H9 (cell line): Measurements from ENCODE around the gene MEF2A. TPM values are rescaled to one million over a fixed set of nuclear protein-coding genes. Genes with fewer than 3 reads are reported as not detected.

Source experiments
- DNase-seq: peaks from one replicate; pipeline ENCODE4 v3.0.0-alpha.2; 2017
- H2AFZ ChIP-seq: one replicate; pipeline ENCODE4 v1.6.1; 2013; ENCODE audit warnings: mild to moderate bottlenecking, low read length, control low read depth, moderate library complexity
- H2AK5ac ChIP-seq: 2 replicates; pipeline ENCODE4 v1.6.1; 2013; ENCODE audit warnings: low read length, control low read depth, mixed read lengths; ENCODE audit not compliant: insufficient read length
- H2BK120ac ChIP-seq: one replicate; pipeline ENCODE4 v1.6.1; 2013; ENCODE audit warnings: low read depth, mild to moderate bottlenecking, low read length, control low read depth, inconsistent platforms; ENCODE audit not compliant: poor library complexity, severe bottlenecking
- H2BK12ac ChIP-seq: 2 replicates; pipeline ENCODE4 v1.6.1; 2013; ENCODE audit warnings: low read length, control low read depth, mixed read lengths, low read depth; ENCODE audit not compliant: insufficient read length
- H2BK15ac ChIP-seq: 2 replicates; pipeline ENCODE4 v1.6.1; 2013; ENCODE audit warnings: low read depth, low read length, control low read depth
- H2BK20ac ChIP-seq: one replicate; pipeline ENCODE4 v1.6.1; 2013; ENCODE audit warnings: low read depth, mild to moderate bottlenecking, low read length, control low read depth, inconsistent platforms; ENCODE audit not compliant: poor library complexity, severe bottlenecking
- H2BK5ac ChIP-seq: 2 replicates; pipeline ENCODE4 v1.6.1; 2013; ENCODE audit warnings: low read length, control low read depth, mixed read lengths; ENCODE audit not compliant: insufficient read length
- H3K14ac ChIP-seq: 2 replicates; pipeline ENCODE4 v1.6.1; 2013; ENCODE audit warnings: low read length, control low read depth; ENCODE audit not compliant: insufficient read depth
- H3K18ac ChIP-seq: 2 replicates; pipeline ENCODE4 v1.6.1; 2013; ENCODE audit warnings: low read depth, mild to moderate bottlenecking, mixed read lengths, low read length, control low read depth; ENCODE audit not compliant: insufficient read length
- H3K23ac ChIP-seq: 2 replicates; pipeline ENCODE4 v1.6.1; 2013; ENCODE audit warnings: low read length, control low read depth, mixed read lengths, low read depth; ENCODE audit not compliant: insufficient read length
- H3K23me2 ChIP-seq: 2 replicates; pipeline ENCODE4 v1.6.1; 2013; ENCODE audit warnings: low read depth, mild to moderate bottlenecking, mixed read lengths, low read length, control low read depth; ENCODE audit not compliant: insufficient read length, poor library complexity, severe bottlenecking
- H3K27ac ChIP-seq: 2 replicates; pipeline ENCODE4 v1.5.1; 2013; ENCODE audit warnings: low read length, control low read depth, mixed read lengths, low read depth; ENCODE audit not compliant: insufficient read length
- H3K27me3 ChIP-seq: 2 replicates; pipeline ENCODE4 v1.6.1; 2013; ENCODE audit warnings: low read length, control low read depth, inconsistent platforms; ENCODE audit not compliant: insufficient read depth
- H3K4ac ChIP-seq: 2 replicates; pipeline ENCODE4 v1.6.1; 2013; ENCODE audit warnings: low read depth, mild to moderate bottlenecking, control low read depth, inconsistent platforms, low read length, moderate library complexity
- H3K4me1 ChIP-seq: 2 replicates; pipeline ENCODE4 v1.6.1; 2013; ENCODE audit warnings: low read length, control low read depth, inconsistent platforms; ENCODE audit not compliant: insufficient read depth
- H3K4me2 ChIP-seq: 2 replicates; pipeline ENCODE4 v1.6.1; 2013; ENCODE audit warnings: low read length, control low read depth, mixed read lengths; ENCODE audit not compliant: insufficient read length, insufficient read depth
- H3K56ac ChIP-seq: 2 replicates; pipeline ENCODE4 v1.6.1; 2013; ENCODE audit warnings: low read depth, mild to moderate bottlenecking, mixed read lengths, low read length, control low read depth; ENCODE audit not compliant: insufficient read length
- H3K79me1 ChIP-seq: 2 replicates; pipeline ENCODE4 v1.6.1; 2013; ENCODE audit warnings: low read depth, mild to moderate bottlenecking, moderate library complexity, low read length, control low read depth, inconsistent platforms; ENCODE audit not compliant: insufficient read depth, poor library complexity, severe bottlenecking
- H3K79me2 ChIP-seq: 2 replicates; pipeline ENCODE4 v1.6.1; 2013; ENCODE audit warnings: low read length, control low read depth, inconsistent platforms; ENCODE audit not compliant: insufficient read depth
- H3K9ac ChIP-seq: 2 replicates; pipeline ENCODE4 v1.6.1; 2013; ENCODE audit warnings: low read length, control low read depth, mixed read lengths; ENCODE audit not compliant: insufficient read length; ENCODE audit errors: extremely low read depth
- H3K9me3 ChIP-seq: one replicate; pipeline ENCODE4 v1.6.1; 2013; ENCODE audit warnings: low read depth, low read length, inconsistent platforms; ENCODE audit not compliant: control insufficient read depth
- H3T11ph ChIP-seq: one replicate; pipeline ENCODE4 v1.6.1; 2013; ENCODE audit warnings: mild to moderate bottlenecking, low read length, control low read depth, inconsistent platforms
- H4K20me1 ChIP-seq: one replicate; pipeline ENCODE4 v1.6.1; 2013; ENCODE audit not compliant: control insufficient read depth, insufficient read length, insufficient read depth
- H4K5ac ChIP-seq: 2 replicates; pipeline ENCODE4 v1.6.1; 2013; ENCODE audit warnings: low read depth, mild to moderate bottlenecking, mixed read lengths, low read length, control low read depth; ENCODE audit not compliant: insufficient read length
- H4K8ac ChIP-seq: replicated peaks from 2 replicates; pipeline ENCODE4 v1.6.1; 2013; ENCODE audit warnings: low read length, control low read depth, mixed read lengths, low read depth; ENCODE audit not compliant: insufficient read length
- H4K91ac ChIP-seq: 2 replicates; pipeline ENCODE4 v1.6.1; 2013; ENCODE audit warnings: low read depth, mild to moderate bottlenecking, moderate library complexity, mixed read lengths, low read length, control low read depth; ENCODE audit not compliant: insufficient read length
- H3K27ac Mint-ChIP-seq, 3 experiments: 2 replicates in 2 of 3; 3 replicates in 1 of 3; pipeline ENCODE4 v1.8.0; 2020 to 2021; ENCODE audit warnings: mixed read lengths in 3 of 3, mild to moderate bottlenecking in 1 of 3, moderate library complexity in 1 of 3
- H3K27me3 Mint-ChIP-seq: 2 replicates; pipeline ENCODE4 v1.8.0; 2021; ENCODE audit warnings: low read depth, mild to moderate bottlenecking, moderate library complexity, mixed read lengths
- H3K36me3 Mint-ChIP-seq, 3 experiments: 2 replicates in 2 of 3; 3 replicates in 1 of 3; pipeline ENCODE4 v1.8.0; 2020 to 2021; ENCODE audit warnings: low read depth in 3 of 3, mixed read lengths in 3 of 3; ENCODE audit not compliant: insufficient read depth in 1 of 3
- H3K4me1 Mint-ChIP-seq, 2 experiments: 2 replicates each; pipeline ENCODE4 v1.8.0; 2020; ENCODE audit warnings: mixed read lengths in 2 of 2
- H3K4me3 Mint-ChIP-seq, 2 experiments: 2 replicates in 1 of 2; 3 replicates in 1 of 2; pipeline ENCODE4 v1.8.0; 2020 to 2021; ENCODE audit warnings: mild to moderate bottlenecking in 2 of 2, mixed read lengths in 2 of 2, moderate library complexity in 1 of 2
- H3K9me3 Mint-ChIP-seq, 2 experiments: 2 replicates in 1 of 2; 3 replicates in 1 of 2; pipeline ENCODE4 v1.8.0; 2020; ENCODE audit warnings: mild to moderate bottlenecking in 2 of 2, mixed read lengths in 2 of 2, moderate library complexity in 1 of 2
- WGBS: extraction: QIAGEN DNeasy Blood & Tissue Kit; methylation state at CpG from one replicate; pipeline ENCODE4 v1.1.7; 2013; ENCODE audit warnings: missing lambda C conversion rate, low lambda C conversion rate, mixed read lengths; ENCODE audit not compliant: insufficient read length; ENCODE audit errors: extremely low coverage; 5-methylcytosine and 5-hydroxymethylcytosine counted together
- total RNA-seq: library from RNA; stranded (reverse); gene quantifications from 2 replicates; pipeline ENCODE4 v1.2.1, GENCODE V29; 2021
- TF ChIP-seq, protein P1 (sequence below): fragments of 200-600 bp; sonication (generic); conservative IDR thresholded peaks from 3 replicates; pipeline ENCODE4 v1.8.0; 2021; ENCODE audit warnings: antibody characterized with exemption, mild to moderate bottlenecking

MEF2A gene
- total RNA-seq, 1 experiment from 2014 or later = 20.7 TPM

DNA sequence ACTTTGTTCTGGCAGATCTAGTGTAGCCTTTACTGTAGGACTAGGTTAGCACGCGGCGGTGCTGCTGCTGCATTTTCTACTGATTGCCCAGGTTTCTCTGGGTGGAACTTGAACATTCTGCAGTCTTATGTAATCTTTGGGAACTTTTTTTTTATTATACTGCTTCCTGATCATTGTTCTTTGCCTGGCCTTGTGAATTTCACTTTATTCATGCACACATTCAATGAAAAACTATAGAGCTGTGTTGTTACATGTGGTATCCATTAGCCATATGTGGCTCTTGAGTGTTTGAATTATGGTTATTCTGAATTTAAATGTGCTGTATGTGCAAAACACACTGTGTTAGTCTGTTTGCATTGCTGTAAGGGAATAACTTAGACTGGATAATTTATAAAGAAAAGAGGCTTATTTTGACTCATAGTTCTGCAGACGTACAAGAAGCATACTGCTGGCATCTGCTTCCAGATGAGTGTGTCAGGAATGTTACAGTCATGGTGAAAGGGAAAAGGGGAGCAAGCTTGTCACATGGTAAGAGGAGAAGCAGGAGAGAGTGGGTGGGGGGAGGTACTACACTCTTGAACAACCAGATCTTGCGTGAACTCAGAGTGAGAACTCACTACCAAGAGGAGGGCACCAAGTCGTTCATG lies 26.5 kb downstream of the MEF2A start:
- Histone ChIP-seq H3K79me2 (peaks cover 12% of the 10 kb centered on the region; the same call in 1 of the 2 replicates), H4K91ac (no peak overlapping the region), H2AK5ac (no peak overlapping the region), H3K27me3 (no peaks in the 10 kb centered on the region), H2BK12ac (no peak overlapping the region), H3K14ac (no peak overlapping the region), H3K23ac (no peak overlapping the region), H2BK15ac (no peak overlapping the region), H3K4ac (no peak overlapping the region), H3K79me1 (peaks cover 3% of the 10 kb centered on the region), H2AFZ (no peak overlapping the region), H2BK120ac (no peak overlapping the region), H3K9ac (no peak overlapping the region), H3K27ac (no peak overlapping the region), H3K9me3 (no peaks in the 10 kb centered on the region), H3K23me2 (no peaks in the 10 kb centered on the region), H3K4me2 (no peak overlapping the region), H2BK5ac (no peak overlapping the region), H3T11ph (no peak overlapping the region), H3K18ac (no peak overlapping the region), H3K56ac (no peak overlapping the region), H2BK20ac (no peak overlapping the region), H3K4me1 (no peaks in the 10 kb centered on the region; the same call in 1 of the 2 replicates), H4K8ac (no peak overlapping the region), H4K20me1 (no peaks in the 10 kb centered on the region), H4K5ac (no peak overlapping the region)
- DNase-seq = no peak
- Mint-ChIP-seq H3K27ac (peak overlapping the region in 1 of 3 experiments; percentile 35; a peak in 1 of 7 replicates), H3K36me3 (peaks cover 5 to 18% (median 12%) of the 10 kb centered on the region in 3 experiments), H3K4me3 (no peak overlapping the region), H3K9me3 (peaks cover 0 to 33% of the 10 kb centered on the region in 2 experiments; a peak in 4 of 5 replicates), H3K27me3 (no peaks in the 10 kb centered on the region), H3K4me1 (peaks cover 15 to 16% of the 10 kb centered on the region in 2 experiments)
- TF ChIP-seq, protein P1, sequence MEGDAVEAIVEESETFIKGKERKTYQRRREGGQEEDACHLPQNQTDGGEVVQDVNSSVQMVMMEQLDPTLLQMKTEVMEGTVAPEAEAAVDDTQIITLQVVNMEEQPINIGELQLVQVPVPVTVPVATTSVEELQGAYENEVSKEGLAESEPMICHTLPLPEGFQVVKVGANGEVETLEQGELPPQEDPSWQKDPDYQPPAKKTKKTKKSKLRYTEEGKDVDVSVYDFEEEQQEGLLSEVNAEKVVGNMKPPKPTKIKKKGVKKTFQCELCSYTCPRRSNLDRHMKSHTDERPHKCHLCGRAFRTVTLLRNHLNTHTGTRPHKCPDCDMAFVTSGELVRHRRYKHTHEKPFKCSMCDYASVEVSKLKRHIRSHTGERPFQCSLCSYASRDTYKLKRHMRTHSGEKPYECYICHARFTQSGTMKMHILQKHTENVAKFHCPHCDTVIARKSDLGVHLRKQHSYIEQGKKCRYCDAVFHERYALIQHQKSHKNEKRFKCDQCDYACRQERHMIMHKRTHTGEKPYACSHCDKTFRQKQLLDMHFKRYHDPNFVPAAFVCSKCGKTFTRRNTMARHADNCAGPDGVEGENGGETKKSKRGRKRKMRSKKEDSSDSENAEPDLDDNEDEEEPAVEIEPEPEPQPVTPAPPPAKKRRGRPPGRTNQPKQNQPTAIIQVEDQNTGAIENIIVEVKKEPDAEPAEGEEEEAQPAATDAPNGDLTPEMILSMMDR = no peak
- no CpG with 5 or more reads among the region's 6 CpGs for WGBS
